GM04504 (cell line): ENCODE results near the gene CTNNA3.
A peak's percentile ranks its signal among the peaks of the same experiment; 100 is the strongest.

Experiments used
- DNase-seq: peaks from one replicate; pipeline ENCODE4 v3.0.0-alpha.2; 2012; ENCODE audit warnings: low read depth

The CTNNA3 gene

GRCh38 chr10:66649626-66650025 lies 1046.4 kb downstream of the CTNNA3 start:
- no peak for DNase-seq

- DNase-seq = no peak
Measured at GRCh38 chr10:66642217-66642616, 1053.8 kb downstream of the CTNNA3 start.

GRCh38 chr10:66639371-66639770 lies 1056.6 kb downstream of the CTNNA3 start:
- DNase-seq = no peak

DNA sequence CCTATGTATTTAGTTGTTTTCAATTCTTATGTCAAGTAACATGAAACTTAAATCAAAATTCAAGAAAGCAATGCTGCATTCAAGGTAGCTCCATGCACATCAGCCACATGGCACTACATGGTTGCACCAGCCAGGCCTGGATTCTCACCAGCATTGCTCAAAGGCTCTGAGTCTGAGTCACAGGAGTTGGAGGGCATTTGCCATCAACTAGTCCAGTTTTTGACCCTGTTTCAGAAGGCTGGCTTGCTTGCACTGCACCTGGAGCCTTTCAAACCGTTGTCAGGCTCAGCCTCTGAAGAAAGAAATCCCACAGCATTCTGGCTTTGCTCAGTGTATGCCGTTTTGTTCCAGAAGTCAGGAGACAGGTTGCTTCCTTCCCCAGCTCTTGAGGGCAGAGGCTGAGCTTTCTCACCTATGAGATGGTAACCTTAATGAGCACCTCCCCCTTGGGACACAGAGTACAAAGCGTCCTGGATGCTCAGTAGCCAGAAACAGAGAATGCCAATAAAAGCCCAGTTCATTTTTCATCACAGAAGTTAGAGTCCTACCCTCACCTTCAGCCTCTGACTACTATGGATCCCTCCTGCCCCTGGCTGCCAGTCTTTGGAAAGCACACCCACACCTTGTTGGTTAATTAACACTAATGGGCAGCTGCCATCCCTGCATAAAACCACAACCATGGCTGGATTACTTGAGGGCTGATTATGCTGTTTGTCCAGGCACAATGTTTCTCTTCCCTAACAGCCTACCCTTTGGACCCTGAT lies 1058.5 kb downstream of the CTNNA3 start:
- no peak for DNase-seq

GRCh38 chr10:66629996-66630395 lies 1066.0 kb downstream of the CTNNA3 start:
- no peak for DNase-seq

DNA sequence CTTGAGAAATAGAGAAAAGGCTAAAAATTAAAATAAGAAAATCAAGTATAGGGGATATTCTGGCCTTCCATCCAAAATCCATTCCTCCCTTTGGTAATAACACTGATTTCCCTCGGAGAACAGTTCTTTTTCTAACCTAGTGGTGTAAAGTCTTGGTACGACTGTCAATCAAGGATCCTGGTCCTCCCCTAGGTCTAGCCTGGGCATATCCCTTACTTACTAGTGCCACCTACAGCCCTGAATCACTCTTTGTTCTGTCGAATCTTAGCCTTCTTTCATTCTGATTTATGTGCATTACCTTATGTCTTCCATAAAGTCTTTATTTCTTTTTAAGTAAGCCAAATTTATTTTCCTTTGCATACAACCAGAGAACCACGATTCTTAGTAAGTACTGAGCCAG lies 1068.8 kb downstream of the CTNNA3 start:
- no peak for DNase-seq

GRCh38 chr10:66625709-66626590 lies 1070.0 kb downstream of the CTNNA3 start:
- DNase-seq = no peak

GRCh38 chr10:66622050-66622449 lies 1073.9 kb downstream of the CTNNA3 start:
- no peak for DNase-seq

GRCh38 chr10:66604195-66604594 lies 1091.8 kb downstream of the CTNNA3 start:
- no peak for DNase-seq

DNA sequence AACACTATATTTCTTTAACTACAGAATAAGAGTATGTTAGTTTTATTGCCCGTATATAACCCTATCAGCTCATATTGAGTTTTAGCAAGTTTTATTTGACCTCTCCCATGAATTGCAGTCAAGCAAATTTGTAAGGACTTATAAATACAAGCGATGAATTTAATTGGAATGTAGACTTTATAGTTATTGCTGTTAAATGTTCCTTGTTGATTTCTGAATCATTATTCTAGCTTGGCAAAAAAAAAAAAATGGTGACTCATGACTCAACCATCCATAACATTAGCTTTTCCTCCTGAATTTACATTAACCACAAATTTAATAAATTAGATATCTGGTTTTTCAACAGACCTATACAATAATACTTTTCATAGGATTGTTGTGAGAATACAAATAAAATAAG lies 1104.1 kb downstream of the CTNNA3 start:
- DNase-seq = peak; percentile 2

DNA sequence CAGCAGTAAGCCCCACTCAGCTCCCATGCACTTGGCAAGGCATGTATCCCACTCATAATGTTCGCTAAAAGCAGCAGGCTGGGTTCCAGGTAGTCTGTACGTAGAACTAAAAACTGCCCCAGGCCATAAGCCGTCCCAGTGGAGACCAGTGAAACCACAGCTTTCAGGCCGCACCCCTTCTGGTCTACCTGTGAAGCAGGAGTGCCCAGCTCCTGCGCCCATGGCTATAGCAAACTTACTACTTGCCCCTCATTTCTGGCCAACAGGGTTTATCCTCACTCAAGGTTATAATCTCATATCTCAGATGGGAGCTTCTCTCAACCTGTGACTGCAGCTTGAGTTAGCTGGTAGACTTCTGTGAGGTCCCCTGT lies 1108.3 kb downstream of the CTNNA3 start:
- DNase-seq = no peak

- DNase-seq = no peak
Measured at GRCh38 chr10:66586897-66587679, 1108.9 kb downstream of the CTNNA3 start.

GRCh38 chr10:66586073-66586472 lies 1109.9 kb downstream of the CTNNA3 start:
- DNase-seq = peak; percentile 17

DNA sequence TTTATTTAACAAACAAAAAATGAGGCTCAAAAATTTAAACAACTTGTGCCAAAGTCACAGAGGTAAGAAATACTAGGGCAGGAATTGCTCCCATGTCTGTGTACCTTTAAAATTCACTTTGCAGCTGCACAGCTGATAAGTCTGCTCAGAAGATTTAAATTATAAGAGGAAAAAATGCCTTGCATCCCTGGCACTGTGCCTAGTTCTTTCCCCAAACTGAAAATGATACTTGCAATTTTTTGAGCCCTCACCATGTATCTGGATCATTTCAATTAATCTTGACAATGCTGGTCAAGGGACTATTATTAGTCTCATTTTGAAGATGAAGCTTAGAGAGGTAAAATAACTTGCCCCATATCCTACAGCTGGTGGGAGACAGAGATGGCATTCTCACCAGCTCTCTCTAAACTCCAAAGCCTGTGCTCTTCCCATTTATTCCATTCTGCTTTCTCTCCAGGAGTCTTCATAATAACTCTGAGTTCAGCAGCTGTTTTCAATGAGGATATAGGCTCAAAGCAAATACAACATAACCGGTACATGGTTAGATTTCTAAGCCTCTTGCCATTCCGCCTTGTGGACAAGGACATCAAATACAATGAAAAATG lies 1120.6 kb downstream of the CTNNA3 start:
- no peak for DNase-seq

GRCh38 chr10:66572700-66573099 lies 1123.3 kb downstream of the CTNNA3 start:
- DNase-seq = no peak

GRCh38 chr10:66565999-66566398 lies 1130.0 kb downstream of the CTNNA3 start:
- no peak for DNase-seq

DNA sequence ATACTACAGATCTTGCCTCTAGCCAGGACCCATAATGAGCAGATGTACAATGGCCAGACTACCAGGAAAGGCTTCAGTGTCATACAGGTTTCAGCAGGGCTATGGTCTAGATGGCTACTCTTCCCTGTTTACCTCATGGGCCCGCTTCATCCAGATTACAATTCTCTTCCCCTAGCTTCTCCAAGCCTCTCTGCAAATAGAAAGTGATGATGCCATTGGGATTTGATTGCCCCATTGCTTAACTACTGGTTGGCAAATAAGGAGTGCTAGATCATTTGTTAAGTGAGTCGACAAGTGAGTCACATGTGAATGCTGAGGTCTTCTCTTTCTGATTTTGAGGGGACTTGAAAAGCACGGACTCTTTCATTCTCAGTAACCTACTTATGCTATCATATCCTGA lies 1131.7 kb downstream of the CTNNA3 start:
- no peak for DNase-seq

DNA sequence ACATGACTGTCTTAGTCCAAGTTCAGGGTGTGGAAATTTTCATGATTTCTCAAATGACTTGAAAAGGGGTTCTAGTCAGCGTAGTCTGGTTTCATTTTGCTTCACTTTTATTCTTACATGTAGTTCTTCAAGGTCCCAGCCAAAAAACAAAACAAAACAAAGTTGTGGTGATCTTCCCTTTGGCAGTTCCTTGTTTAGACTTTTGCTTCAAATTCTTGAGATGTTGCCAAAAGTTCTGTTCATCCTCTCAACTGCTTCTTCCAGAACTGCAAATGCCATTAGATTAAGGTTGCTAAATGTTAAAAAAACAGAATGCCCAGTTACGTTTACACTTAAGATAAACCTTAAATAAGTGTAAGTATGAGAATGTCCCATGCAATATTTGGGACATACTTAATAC lies 1140.9 kb downstream of the CTNNA3 start:
- peak; percentile 4 for DNase-seq

- DNase-seq = no peak
Measured at GRCh38 chr10:66552331-66552730, 1143.7 kb downstream of the CTNNA3 start.

- no peak for DNase-seq
Measured at GRCh38 chr10:66550351-66550750, 1145.6 kb downstream of the CTNNA3 start.

- no peak for DNase-seq
Measured at GRCh38 chr10:66538908-66539307, 1157.1 kb downstream of the CTNNA3 start.

GRCh38 chr10:66538371-66538770 lies 1157.6 kb downstream of the CTNNA3 start:
- DNase-seq = no peak
